Daoy (cell line): ENCODE results near the gene GPRASP3. TPM values are rescaled to one million over a fixed set of nuclear protein-coding genes. Genes with fewer than 3 reads are reported as not detected.

Source experiments
- DNase-seq: peaks from one replicate; pipeline ENCODE4 v3.0.0-alpha.2; 2015; ENCODE audit warnings: low read depth
- total RNA-seq: library from RNA; depleted of rRNA; stranded (reverse); fragments of >200 nt; shearing (Covaris generic); gene quantifications from 2 replicates; pipeline ENCODE4 v1.2.3, GENCODE V29; 2014; rRNA removed

GPRASP3 gene
- total RNA-seq, 1 experiment from 2014 or later, result 3.9 TPM

DNA sequence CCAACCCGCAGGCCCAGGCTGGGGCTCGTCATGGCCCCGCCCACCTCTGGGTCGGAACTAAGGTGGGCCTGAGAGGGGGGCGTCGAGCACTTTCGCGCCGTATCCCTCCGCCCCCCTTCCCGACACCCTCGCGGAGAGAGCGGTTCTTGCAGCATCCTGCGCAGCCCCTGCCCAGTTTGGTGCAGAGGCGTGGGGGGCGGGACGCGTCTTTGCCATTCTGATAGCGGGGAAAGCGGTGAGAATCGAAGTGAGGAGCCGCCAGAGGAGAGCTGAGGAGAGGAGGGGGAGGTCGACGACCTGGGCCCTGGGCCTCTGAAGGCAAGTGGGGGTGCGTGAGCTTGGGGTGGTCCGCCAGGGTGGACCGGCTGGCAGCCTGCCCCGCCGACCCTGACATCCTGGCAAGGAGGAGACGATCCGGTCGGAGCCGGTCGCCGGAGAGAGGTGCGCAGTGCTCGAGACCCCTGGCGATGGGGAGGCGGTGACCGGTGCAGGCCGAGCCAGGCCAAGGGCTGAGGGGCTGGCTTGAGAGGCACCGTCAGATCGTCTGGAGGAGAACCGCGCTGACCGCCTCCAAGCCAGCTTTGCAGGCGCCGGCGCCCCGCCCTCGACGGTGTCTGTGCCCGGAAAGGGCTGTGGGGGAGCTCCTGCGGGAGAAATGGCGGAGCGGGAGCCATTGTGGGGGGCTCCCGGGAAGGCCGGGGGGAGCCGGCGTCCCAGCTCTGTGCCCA is 25.5 kb downstream of the GPRASP3 start:
- DNase-seq, result peak; percentile 17

DNA sequence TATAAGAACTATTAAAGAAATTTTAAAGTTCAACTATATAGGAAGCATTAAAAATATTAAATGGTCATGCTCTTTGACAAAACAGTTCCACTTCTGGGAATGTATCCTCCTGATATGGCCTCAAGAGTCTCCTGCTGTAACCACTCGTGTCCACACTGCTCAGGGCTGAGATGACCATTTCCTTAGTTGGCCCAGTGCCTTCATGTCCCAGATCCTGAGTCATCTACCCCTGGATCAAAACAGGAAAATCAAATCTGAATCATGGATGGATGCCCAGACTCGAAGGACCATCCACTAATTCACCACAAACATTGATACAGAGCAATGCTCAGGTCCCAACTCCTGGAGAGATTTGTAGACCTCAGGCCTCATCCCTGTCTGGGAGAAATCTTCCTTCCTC is 44.7 kb downstream of the GPRASP3 start:
- DNase-seq, result peak; percentile 59

DNA sequence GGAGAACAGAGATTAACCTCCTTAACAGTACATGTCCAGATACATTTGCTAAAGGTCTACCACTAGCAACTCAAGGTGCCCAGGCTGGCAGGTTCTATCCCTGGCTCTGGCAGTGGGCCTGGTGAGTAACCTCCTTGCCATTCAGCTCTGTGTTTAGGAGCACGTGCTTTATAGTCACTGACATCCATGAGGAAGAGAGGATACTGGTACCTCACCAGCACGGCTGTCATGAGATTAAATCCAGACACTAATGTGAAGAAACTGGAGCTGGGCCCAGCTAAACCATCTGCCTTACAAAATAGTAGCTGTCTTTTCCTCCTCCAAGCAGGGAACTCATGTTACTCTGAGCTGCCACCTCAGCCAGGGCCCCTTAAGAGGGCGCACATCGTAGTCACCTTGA is 45.3 kb downstream of the GPRASP3 start:
- DNase-seq, result peak; percentile 29

DNA sequence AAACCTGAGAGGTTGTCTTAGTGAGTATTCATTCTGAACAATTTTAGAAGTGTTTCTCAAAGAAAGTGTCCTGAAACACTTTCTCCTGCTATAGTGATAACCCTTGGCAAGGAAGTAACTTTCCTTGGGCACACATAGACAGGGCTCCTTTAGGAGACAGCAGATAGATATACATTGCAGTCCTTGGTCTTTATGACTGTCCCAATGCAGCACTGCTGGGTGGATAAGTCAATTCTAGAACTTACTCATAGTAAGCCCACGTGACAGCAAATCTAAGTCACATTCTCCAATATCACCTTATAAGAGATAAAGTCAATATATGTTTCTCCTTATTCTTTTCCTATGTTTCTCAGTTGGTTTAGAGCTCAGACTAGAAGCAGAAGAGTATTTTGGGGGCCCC is 46.7 kb downstream of the GPRASP3 start:
- no peak for DNase-seq

DNA sequence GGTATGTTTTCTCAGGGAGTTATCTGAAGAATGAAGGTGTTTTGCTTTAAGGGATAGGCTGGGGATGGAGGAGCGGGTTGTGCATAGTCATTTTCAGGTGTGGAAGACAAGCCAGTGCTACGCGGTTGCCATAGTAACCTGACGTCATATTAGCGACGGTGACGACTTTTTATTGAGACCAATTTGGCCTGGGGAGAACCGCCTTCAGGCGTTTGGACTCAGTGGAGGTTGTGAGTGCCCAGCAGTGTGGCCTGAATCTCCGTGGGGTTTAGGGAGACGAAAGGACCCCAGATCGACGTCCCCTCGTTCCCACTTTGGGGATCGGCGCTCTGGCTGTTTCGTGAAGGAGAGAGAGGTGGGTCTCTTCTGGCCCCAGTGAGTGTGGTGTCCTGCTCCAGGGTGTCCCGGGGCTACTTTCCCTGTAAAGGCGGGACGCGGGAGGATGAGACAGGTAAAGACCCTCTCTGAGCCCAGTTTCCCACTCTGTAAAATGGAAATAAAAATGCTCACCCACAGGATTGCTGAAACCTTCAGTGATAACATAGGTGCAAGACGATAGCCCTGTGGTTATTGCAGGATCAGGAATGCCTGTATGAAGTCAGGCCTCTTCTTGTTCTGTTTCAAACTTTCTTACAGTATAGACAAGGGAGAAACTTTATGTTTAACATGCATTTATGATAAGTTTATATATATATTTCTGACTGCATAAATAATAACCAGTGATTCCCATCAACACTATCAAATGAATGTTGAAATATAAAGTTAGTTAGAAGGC is 48.6 kb downstream of the GPRASP3 start:
- DNase-seq, result peak; percentile 79

Other genes starting within 250 kb of the GPRASP3 start
- gene TCP11X2, start 248.9 kb upstream of the GPRASP3 start, total RNA-seq, result not detected in 2 replicates
- 18.2 and 31.4 TPM in 2 replicates for gene TMSB15A, start 204.0 kb upstream of the GPRASP3 start, total RNA-seq
- gene ARMCX5, start 121.2 kb upstream of the GPRASP3 start, total RNA-seq, result 10.5 and 17.1 TPM in 2 replicates
- 0.69 and 1.5 TPM in 2 replicates for gene GPRASP1, start 69.3 kb upstream of the GPRASP3 start, total RNA-seq
- 12.0 and 17.4 TPM in 2 replicates for gene GPRASP2, start 8.3 kb upstream of the GPRASP3 start, total RNA-seq
- 0.40 TPM in 1 of 2 replicates, not detected in the other for gene RAB40AL, start 216.5 kb downstream of the GPRASP3 start, total RNA-seq